Neural cell (in vitro differentiated cells): ENCODE results near the gene MRPL10.

Source experiments
- CTCF ChIP-seq: fragments of 450-650 bp; IDR thresholded peaks from 2 replicates; pipeline ENCODE4 v1.5.1; 2014; ENCODE audit warnings: antibody characterized with exemption, mild to moderate bottlenecking, moderate library complexity; ENCODE audit not compliant: poor library complexity, severe bottlenecking
- EP300 ChIP-seq: fragments of 450-650 bp; conservative IDR thresholded peaks from 2 replicates; pipeline ENCODE4 v1.6.1; 2014; ENCODE audit warnings: antibody characterized with exemption, mild to moderate bottlenecking, moderate library complexity; ENCODE audit not compliant: poor library complexity, severe bottlenecking
- EZH2 ChIP-seq: fragments of 200-600, 300-800 bp; shearing (Covaris generic), sonication (generic); IDR thresholded peaks from 2 replicates; pipeline ENCODE4 v1.6.1; 2014; ENCODE audit warnings: antibody characterized with exemption, low read length, borderline replicate concordance, mild to moderate bottlenecking; ENCODE audit not compliant: insufficient read depth, poor library complexity, severe bottlenecking
- POLR2AphosphoS5 ChIP-seq: IDR thresholded peaks from 2 replicates; pipeline ENCODE4 v1.6.1; 2012
- RAD21 ChIP-seq: fragments of 450-650 bp; conservative IDR thresholded peaks from 2 replicates; pipeline ENCODE4 v1.6.1; 2014; ENCODE audit warnings: antibody characterized with exemption, mild to moderate bottlenecking, moderate library complexity
- SMC3 ChIP-seq: fragments of 450-650 bp; conservative IDR thresholded peaks from 2 replicates; pipeline ENCODE4 v1.6.1; 2014; ENCODE audit warnings: antibody characterized with exemption, mild to moderate bottlenecking, moderate library complexity; ENCODE audit not compliant: poor library complexity

GRCh38 chr17:47778184-47778635, 53.1 kb downstream of the MRPL10 start:
- TF ChIP-seq CTCF: no peak
- TF ChIP-seq SMC3: no peak
- no peak for TF ChIP-seq EP300
- TF ChIP-seq POLR2AphosphoS5: no peak
- no peak for TF ChIP-seq EZH2
- TF ChIP-seq RAD21: no peak
